ENCODE data around the gene LGI2. TPM values are rescaled to one million over a fixed set of nuclear protein-coding genes. Genes with fewer than 3 reads are reported as not detected.

LGI2 gene
- total and polyA plus RNA-seq, 9 of the 15 experiments (the other 6 are each of a cell fraction or from before 2014, with no cell fraction given), result 0.03 to 0.07 TPM; not detected in 7

DNA sequence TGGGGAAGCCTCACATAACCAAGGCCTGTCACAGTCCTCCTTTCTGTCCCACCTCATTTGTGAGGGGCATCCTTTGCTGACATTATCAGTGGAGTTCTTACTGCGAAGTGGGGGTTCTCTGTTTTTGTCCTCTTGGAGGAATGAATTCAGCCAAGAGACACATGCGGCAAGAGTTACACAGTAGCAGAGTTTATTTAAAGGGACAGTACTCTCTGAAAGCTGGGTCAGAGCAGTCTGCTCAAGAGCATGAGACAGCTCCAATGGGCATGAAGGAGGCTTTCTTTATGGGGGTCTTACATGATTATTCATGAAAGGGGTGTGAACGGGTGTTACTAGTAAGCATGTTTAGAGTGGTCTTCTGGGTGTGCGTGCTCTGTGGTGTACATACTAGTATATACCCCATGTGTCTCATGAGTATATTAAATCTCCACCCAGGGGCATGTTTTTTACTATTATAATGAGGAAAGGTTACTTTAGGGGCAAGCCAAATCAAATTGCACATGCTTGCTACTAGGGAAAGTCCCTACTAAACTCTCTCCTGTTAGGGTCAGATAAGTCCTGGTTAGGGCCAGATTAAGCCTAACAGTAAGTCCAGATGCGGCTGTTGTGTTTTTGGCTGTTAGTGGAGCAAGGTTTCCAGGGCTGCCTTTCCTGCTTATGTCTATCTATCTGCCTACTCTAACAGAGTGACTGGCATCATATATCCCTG, 19.8 kb upstream of the LGI2 start (continued):
- TF ChIP-seq RBM34 (IDR thresholded peaks at IDR 0.05; ENCODE audit: borderline replicate concordance, insufficient read depth, low read length) (no peak), BRF2 (IDR thresholded peaks at IDR 0.05; ENCODE audit: borderline replicate concordance, insufficient read depth, insufficient read length) (no peak), POLR2H (tag; IDR thresholded peaks at IDR 0.05; ENCODE audit: low read depth) (no peak), NEUROD1 (IDR thresholded peaks at IDR 0.05; ENCODE audit: borderline replicate concordance, low read depth, low read length, partially characterized antibody) (peak; percentile 36), MBD2 (IDR thresholded peaks at IDR 0.05; ENCODE audit: borderline replicate concordance, low read depth) (peak; percentile 56), ZNF609 (CRISPR knock-in tag; IDR thresholded peaks at IDR 0.05; ENCODE audit: borderline replicate concordance) (no peak), ZNF274 (IDR thresholded peaks at IDR 0.05; ENCODE audit: borderline replicate concordance, low read depth, low read length) (peak; percentile 70; the same call in 1 of the 2 replicates), MCM5 (IDR thresholded peaks at IDR 0.05; ENCODE audit: low read depth) (no peak), POLR2AphosphoS5 (IDR thresholded peaks at IDR 0.05; ENCODE audit: control insufficient read depth, insufficient read depth, low read depth, low read length) (peak; percentile 99), KDM5B (IDR thresholded peaks at IDR 0.05; ENCODE audit: insufficient replicate concordance, low read depth, low read length) (no peak), ZNF592 (IDR thresholded peaks at IDR 0.05) (no peak)
